Measurements from ENCODE around the gene CCNQ.

DNA sequence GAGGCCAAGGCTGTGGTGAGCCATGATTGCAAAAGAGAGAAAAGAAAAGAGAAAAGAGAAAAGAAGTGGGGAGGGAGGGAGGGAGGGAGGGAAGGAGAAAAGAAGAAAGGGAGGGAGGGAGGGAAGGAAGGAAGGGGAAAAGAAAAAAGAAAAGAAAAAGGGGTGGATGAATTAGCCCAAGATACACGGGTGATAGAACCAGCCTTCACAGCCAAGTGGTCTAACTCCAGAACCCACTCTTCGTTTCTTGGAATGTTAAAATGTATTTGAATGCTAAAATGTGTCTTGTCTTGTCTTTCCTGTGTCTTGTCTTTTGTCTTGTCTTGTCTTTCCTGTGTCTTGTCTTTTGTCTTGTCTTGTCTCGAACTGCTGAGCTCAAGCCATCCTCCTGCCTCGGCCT, 13.1 kb downstream of the CCNQ start:
- TF ChIP-seq, protein P1, sequence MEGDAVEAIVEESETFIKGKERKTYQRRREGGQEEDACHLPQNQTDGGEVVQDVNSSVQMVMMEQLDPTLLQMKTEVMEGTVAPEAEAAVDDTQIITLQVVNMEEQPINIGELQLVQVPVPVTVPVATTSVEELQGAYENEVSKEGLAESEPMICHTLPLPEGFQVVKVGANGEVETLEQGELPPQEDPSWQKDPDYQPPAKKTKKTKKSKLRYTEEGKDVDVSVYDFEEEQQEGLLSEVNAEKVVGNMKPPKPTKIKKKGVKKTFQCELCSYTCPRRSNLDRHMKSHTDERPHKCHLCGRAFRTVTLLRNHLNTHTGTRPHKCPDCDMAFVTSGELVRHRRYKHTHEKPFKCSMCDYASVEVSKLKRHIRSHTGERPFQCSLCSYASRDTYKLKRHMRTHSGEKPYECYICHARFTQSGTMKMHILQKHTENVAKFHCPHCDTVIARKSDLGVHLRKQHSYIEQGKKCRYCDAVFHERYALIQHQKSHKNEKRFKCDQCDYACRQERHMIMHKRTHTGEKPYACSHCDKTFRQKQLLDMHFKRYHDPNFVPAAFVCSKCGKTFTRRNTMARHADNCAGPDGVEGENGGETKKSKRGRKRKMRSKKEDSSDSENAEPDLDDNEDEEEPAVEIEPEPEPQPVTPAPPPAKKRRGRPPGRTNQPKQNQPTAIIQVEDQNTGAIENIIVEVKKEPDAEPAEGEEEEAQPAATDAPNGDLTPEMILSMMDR (optimal IDR thresholded peaks at IDR 0.05 in 1 of 3, IDR thresholded peaks at IDR 0.05 in 1 of 3, conservative IDR thresholded peaks at IDR 0.05 in 1 of 3; ENCODE audit: extremely low read depth in 1 of 3, insufficient read depth in 2 of 3, low read length in 3 of 3): no peak
- TF ChIP-seq EZH2 (IDR thresholded peaks at IDR 0.05; ENCODE audit: low read length): no peak
